GM12878 (cell line): ENCODE data around the gene ZNF785.

Experiments
- CTCF ChIP-seq, 3 experiments: IDR thresholded peaks in 2 of 3; conservative IDR thresholded peaks in 1 of 3; 2 replicates each; pipeline ENCODE4 v1.5.1; 2011; ENCODE audit warnings: low read depth in 3 of 3, low read length in 3 of 3, mild to moderate bottlenecking in 3 of 3, control low read depth in 2 of 3, moderate library complexity in 2 of 3, inconsistent platforms in 1 of 3, mixed read lengths in 1 of 3; ENCODE audit not compliant: control insufficient read depth in 2 of 3, insufficient read depth in 1 of 3; ENCODE audit errors: extremely low read depth in 1 of 3
- EZH2 ChIP-seq: IDR thresholded peaks from 2 replicates; pipeline ENCODE4 v1.6.1; 2012; ENCODE audit warnings: low read depth, mild to moderate bottlenecking, control low read depth, inconsistent platforms, low read length, borderline replicate concordance; ENCODE audit not compliant: control insufficient read depth
- JUNB ChIP-seq: IDR thresholded peaks from 2 replicates; pipeline ENCODE4 v1.6.1; 2016; ENCODE audit warnings: antibody characterized with exemption, mild to moderate bottlenecking
- SRF ChIP-seq, 2 experiments: IDR thresholded peaks; 2 replicates each; pipeline ENCODE4 v1.6.1; 2011; ENCODE audit warnings: low read depth in 2 of 2, low read length in 2 of 2, mild to moderate bottlenecking in 1 of 2, moderate library complexity in 1 of 2
- YY1 ChIP-seq: IDR thresholded peaks from 2 replicates; pipeline ENCODE4 v1.6.1; 2011; ENCODE audit warnings: low read depth, mild to moderate bottlenecking, low read length

- TF ChIP-seq JUNB (no peak), CTCF (IDR thresholded peaks at IDR 0.05 in 2 of 3, conservative IDR thresholded peaks at IDR 0.05 in 1 of 3; ENCODE audit: control insufficient read depth in 2 of 3, extremely low read depth in 1 of 3, insufficient read depth in 1 of 3, low read depth in 3 of 3, low read length in 3 of 3) (no peak), SRF (IDR thresholded peaks at IDR 0.05; ENCODE audit: low read depth in 2 of 2, low read length in 2 of 2) (no peak), YY1 (no peak), EZH2 (no peak)
Measured at GRCh38 chr16:30552956-30553355, 32.5 kb downstream of the ZNF785 start.
